HG03196 (cell line): Measurements from ENCODE around the gene ALKBH5.
A peak's percentile ranks its signal among the peaks of the same experiment; 100 is the strongest.

Experiments
- ATAC-seq: cut with Tn5 transposase; IDR thresholded peaks from one replicate; pipeline ENCODE4 v1.9.1; 2021; ENCODE audit not compliant: unreplicated experiment

ALKBH5 gene

GRCh38 chr17:18157354-18157985 is 26.2 kb upstream of the ALKBH5 start:
- ATAC-seq = no peak

- no peak for ATAC-seq
These were observed 25.5 kb upstream of the ALKBH5 start for GRCh38 chr17:18158022-18158600.

- ATAC-seq = no peak
These were observed 24.0 kb upstream of the ALKBH5 start for GRCh38 chr17:18159551-18160120.

GRCh38 chr17:18160128-18160856 is 23.3 kb upstream of the ALKBH5 start:
- no peak for ATAC-seq

GRCh38 chr17:18161207-18162145 is 22.2 kb upstream of the ALKBH5 start:
- no peak for ATAC-seq

GRCh38 chr17:18163547-18163946 is 20.1 kb upstream of the ALKBH5 start:
- ATAC-seq = no peak

- no peak for ATAC-seq
These were observed 16.7 kb upstream of the ALKBH5 start for GRCh38 chr17:18166894-18167293.

GRCh38 chr17:18167421-18167820 is 16.2 kb upstream of the ALKBH5 start:
- ATAC-seq = no peak

- no peak for ATAC-seq
These were observed 10.9 kb upstream of the ALKBH5 start for GRCh38 chr17:18172531-18173278.

- ATAC-seq = no peak
These were observed 9.9 kb upstream of the ALKBH5 start for GRCh38 chr17:18173740-18174139.

GRCh38 chr17:18176176-18176575 is 7.5 kb upstream of the ALKBH5 start:
- no peak for ATAC-seq

- no peak for ATAC-seq
These were observed 6.5 kb upstream of the ALKBH5 start for GRCh38 chr17:18177133-18177532.

- ATAC-seq = no peak
These were observed 5.9 kb upstream of the ALKBH5 start for GRCh38 chr17:18177722-18178121.

GRCh38 chr17:18179196-18179595 is 4.4 kb upstream of the ALKBH5 start:
- ATAC-seq = no peak

GRCh38 chr17:18179804-18180203 is 3.8 kb upstream of the ALKBH5 start:
- ATAC-seq = no peak

GRCh38 chr17:18181358-18181757 is 2.3 kb upstream of the ALKBH5 start:
- no peak for ATAC-seq

- no peak for ATAC-seq
These were observed 1.3 kb upstream of the ALKBH5 start for GRCh38 chr17:18182110-18182977.

GRCh38 chr17:18182978-18183333 is 672 bp upstream of the ALKBH5 start:
- peak; percentile 33 for ATAC-seq
